Right atrium auricular region (tissue), 2 donors: ENCODE results near the gene LGR5. TPM values are rescaled to one million over a fixed set of nuclear protein-coding genes. Genes with fewer than 3 reads are reported as not detected.

Experiments
- DNase-seq: peaks from one replicate; pipeline ENCODE4 v3.0.0-alpha.2; 2019; ENCODE audit warnings: low spot score
- H3K27ac ChIP-seq, 2 donors: fragments of 200-600 bp; sonication (generic); 1 replicate in 1 of 2; 2 replicates in 1 of 2; pipeline ENCODE4 v1.5.1; 2016 to 2019
- H3K27me3 ChIP-seq, 2 donors: fragments of 200-600 bp; sonication (generic); one replicate each; pipeline versions ENCODE4 v1.5.1 to v1.6.0; 2017 to 2019
- H3K36me3 ChIP-seq: fragments of 200-600 bp; sonication (generic); one replicate; pipeline ENCODE4 v1.5.1; 2016
- H3K4me1 ChIP-seq, 2 donors: fragments of 200-600 bp; sonication (generic); one replicate each; pipeline versions ENCODE4 v1.5.1 to v1.6.0; 2017 to 2019
- H3K4me3 ChIP-seq, 2 donors: fragments of 200-600 bp; sonication (generic); 1 replicate in 1 of 2; 2 replicates in 1 of 2; pipeline ENCODE4 v1.5.1; 2017 to 2019; ENCODE audit warnings: mild to moderate bottlenecking in 1 of 2, moderate library complexity in 1 of 2
- H3K9me3 ChIP-seq, 2 donors: fragments of 200-600 bp; sonication (generic); one replicate each; pipeline ENCODE4 v1.5.1; 2019
- CTCF ChIP-seq, 2 donors: fragments of 200-600 bp; sonication (generic); IDR thresholded peaks; one replicate each; pipeline ENCODE4 v1.5.1; 2019; ENCODE audit warnings: antibody characterized with exemption in 2 of 2
- total RNA-seq, 2 donors: library from RNA; depleted of rRNA; stranded (reverse); fragments of >200 nt; gene quantifications; one replicate each; pipeline ENCODE4 v1.1.0, GENCODE V29; 2016

The LGR5 gene
- total RNA-seq, 2 donors from 2014 or later: 0.19 to 0.31 TPM

- H3K27ac ChIP-seq: no peak overlapping the region
- H3K4me1 ChIP-seq: no peaks in the 10 kb centered on the region
- no peak for DNase-seq
- no peaks in the 10 kb centered on the region for H3K9me3 ChIP-seq
- H3K27me3 ChIP-seq: no peaks in the 10 kb centered on the region
- H3K4me3 ChIP-seq: no peak overlapping the region
- TF ChIP-seq CTCF (IDR thresholded peaks at IDR 0.05): no peak
- H3K36me3 ChIP-seq: no peaks in the 10 kb centered on the region
Measured at GRCh38 chr12:71447691-71448132, 8.1 kb downstream of the LGR5 start.

GRCh38 chr12:71448150-71448581 lies 8.6 kb downstream of the LGR5 start:
- no peak for DNase-seq
- TF ChIP-seq CTCF (IDR thresholded peaks at IDR 0.05): no peak
- H3K9me3 ChIP-seq: no peaks in the 10 kb centered on the region
- H3K27ac ChIP-seq: no peak overlapping the region
- no peak overlapping the region for H3K4me3 ChIP-seq
- H3K36me3 ChIP-seq: no peaks in the 10 kb centered on the region
- H3K27me3 ChIP-seq: no peaks in the 10 kb centered on the region
- no peaks in the 10 kb centered on the region for H3K4me1 ChIP-seq

- no peak overlapping the region for H3K27ac ChIP-seq
- TF ChIP-seq CTCF (IDR thresholded peaks at IDR 0.05): no peak
- H3K36me3 ChIP-seq: no peaks in the 10 kb centered on the region
- no peak for DNase-seq
- no peaks in the 10 kb centered on the region for H3K4me1 ChIP-seq
- H3K4me3 ChIP-seq: no peak overlapping the region
- H3K27me3 ChIP-seq: no peaks in the 10 kb centered on the region
- H3K9me3 ChIP-seq: no peaks in the 10 kb centered on the region
Measured at GRCh38 chr12:71449373-71450070, 9.9 kb downstream of the LGR5 start.

GRCh38 chr12:71452006-71452405 lies 12.4 kb downstream of the LGR5 start:
- Histone ChIP-seq H3K27ac (no peak overlapping the region), H3K4me3 (no peak overlapping the region), H3K9me3 (no peaks in the 10 kb centered on the region), H3K4me1 (no peaks in the 10 kb centered on the region), H3K27me3 (no peaks in the 10 kb centered on the region), H3K36me3 (no peaks in the 10 kb centered on the region)
- no peak for TF ChIP-seq CTCF (IDR thresholded peaks at IDR 0.05)
- DNase-seq: no peak

- Histone ChIP-seq H3K4me3 (no peak overlapping the region), H3K4me1 (no peaks in the 10 kb centered on the region), H3K9me3 (no peaks in the 10 kb centered on the region), H3K27ac (no peak overlapping the region), H3K27me3 (no peaks in the 10 kb centered on the region), H3K36me3 (no peaks in the 10 kb centered on the region)
- no peak for DNase-seq
- no peak for TF ChIP-seq CTCF (IDR thresholded peaks at IDR 0.05)
Measured at GRCh38 chr12:71455028-71455737, 15.6 kb downstream of the LGR5 start.
